Activated CD8-positive, alpha-beta memory T cell treated with anti-CD3 and anti-CD28 coated beads for 36 hours (primary cell): ENCODE measurements around the gene RPS27. TPM values are rescaled to one million over a fixed set of nuclear protein-coding genes. Genes with fewer than 3 reads are reported as not detected.
"Not testable (repeated sequence)": the region's sequence is repeated elsewhere in the genome, so short reads cannot be mapped to it uniquely, and the experiment has no call there.

Source experiments
- CTCF ChIA-PET: fragments of 350-600 bp; sonication (Branson Sonifier 250); formaldehyde crosslinking; loops from one replicate; lab custom pipeline; 2021; ENCODE audit warnings: antibody characterized with exemption; lab: Charles Lee
- POLR2A ChIA-PET: fragments of 350-600 bp; sonication (Branson Sonifier 250); formaldehyde crosslinking; loops from one replicate; lab custom pipeline; 2021; ENCODE audit warnings: antibody characterized with exemption; lab: Charles Lee
- total RNA-seq, 2 experiments: library from RNA; stranded (reverse); gene quantifications; one replicate each; pipeline ENCODE4 v1.2.3, GENCODE V29; 2021

Gene RPS27
- total RNA-seq, 2 experiments from 2014 or later, result 1,492 to 1,580 TPM

DNA sequence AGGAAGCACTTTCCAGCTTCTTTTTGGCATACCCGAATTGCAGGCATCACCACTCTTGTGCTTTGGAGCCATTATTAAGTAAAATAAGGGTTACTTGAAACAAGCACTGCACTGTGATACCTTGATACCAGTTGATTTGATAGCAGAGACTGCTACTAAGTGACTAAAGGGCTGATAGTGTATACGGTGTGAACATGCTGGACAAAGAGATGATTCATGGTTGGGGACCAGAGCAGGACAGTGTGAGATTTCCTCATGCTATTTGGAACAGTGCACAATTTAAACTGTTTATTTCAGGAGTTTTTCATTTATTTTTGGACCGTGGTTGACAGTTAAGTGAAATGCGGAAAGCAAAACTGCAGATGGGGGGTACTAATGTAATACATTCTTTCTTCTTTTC, 9.9 kb downstream of the RPS27 start:
- ChIA-PET CTCF (interaction anchor here (0.8 kb wide), 1 partner anchor 286 kb away, joined by 3 read pairs; no protein-coding TSS in a partner anchor), POLR2A (interaction anchor here (0.6 kb wide), 1 partner anchor 54 kb away, joined by 4 read pairs; the partner anchor contains the start of gene DENND4B)

DNA sequence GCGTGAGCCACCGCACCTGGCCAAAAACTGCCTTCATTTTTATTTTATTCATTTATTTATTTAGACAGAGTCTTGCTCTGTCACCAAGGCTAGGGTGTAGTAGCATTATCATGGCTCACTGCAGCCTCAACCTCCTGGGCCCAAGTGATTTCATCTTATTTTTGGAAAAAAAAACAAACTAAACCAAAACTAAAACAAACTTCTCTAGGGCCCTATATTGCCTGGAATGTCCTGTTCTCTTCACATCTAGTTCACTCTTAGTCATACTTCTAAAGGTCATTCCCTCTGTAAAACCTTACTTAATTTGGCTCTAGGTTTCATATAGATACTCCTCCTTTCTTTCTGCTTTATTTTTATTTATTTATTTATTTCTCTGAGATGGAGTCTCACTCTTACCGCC, 15.6 kb downstream of the RPS27 start:
- POLR2A ChIA-PET, result no interaction called here

DNA sequence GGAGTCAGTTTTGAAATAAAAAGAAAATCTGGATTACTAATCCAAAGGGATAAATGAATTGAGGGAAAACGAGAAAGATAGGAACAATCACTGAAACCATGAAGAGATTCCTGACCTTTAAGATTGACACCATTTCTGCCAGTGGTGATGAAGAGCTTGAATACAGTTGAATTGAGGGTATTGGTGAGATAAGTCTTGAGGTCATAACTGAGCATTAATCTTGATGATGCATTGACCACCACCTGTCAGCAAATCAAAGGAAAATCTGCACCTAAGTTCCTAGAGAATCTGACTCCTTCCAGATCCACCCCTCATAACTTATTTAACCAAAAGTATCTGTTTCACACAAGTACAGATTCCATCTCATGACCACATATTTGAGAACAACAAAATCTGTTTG, 21.6 kb downstream of the RPS27 start:
- ChIA-PET CTCF (no interaction called here), POLR2A (interaction anchor here (0.7 kb wide), 1 partner anchor 19 kb away, joined by 4 read pairs; no protein-coding TSS in a partner anchor)

More for the DNA sequence above, 15.6 kb downstream of the RPS27 start:
- CTCF ChIA-PET, result no interaction called here

DNA sequence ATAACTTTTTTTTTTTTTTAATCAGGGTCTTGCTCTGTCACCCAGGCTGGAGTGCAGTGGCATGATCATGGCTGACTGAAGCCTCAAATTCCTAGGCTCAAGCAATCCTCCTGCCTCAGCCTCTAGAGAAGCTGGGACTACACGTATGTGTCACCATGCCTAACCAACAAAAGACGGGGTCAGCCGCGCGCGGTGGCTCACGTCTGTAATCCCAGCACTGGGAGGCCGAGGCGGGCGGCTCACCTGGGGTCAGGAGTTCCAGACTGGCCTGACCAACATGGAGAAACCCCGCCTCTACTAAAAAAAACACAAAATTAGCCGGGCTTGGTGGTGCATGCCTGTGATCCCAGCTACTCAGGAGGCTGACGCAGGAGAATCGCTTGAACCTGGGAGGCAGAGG, 22.0 kb downstream of the RPS27 start:
- POLR2A ChIA-PET, result interaction anchor here (0.7 kb wide), 1 partner anchor 20 kb away, joined by 4 read pairs; no protein-coding TSS in a partner anchor
- CTCF ChIA-PET, result not testable (repeated sequence)

DNA sequence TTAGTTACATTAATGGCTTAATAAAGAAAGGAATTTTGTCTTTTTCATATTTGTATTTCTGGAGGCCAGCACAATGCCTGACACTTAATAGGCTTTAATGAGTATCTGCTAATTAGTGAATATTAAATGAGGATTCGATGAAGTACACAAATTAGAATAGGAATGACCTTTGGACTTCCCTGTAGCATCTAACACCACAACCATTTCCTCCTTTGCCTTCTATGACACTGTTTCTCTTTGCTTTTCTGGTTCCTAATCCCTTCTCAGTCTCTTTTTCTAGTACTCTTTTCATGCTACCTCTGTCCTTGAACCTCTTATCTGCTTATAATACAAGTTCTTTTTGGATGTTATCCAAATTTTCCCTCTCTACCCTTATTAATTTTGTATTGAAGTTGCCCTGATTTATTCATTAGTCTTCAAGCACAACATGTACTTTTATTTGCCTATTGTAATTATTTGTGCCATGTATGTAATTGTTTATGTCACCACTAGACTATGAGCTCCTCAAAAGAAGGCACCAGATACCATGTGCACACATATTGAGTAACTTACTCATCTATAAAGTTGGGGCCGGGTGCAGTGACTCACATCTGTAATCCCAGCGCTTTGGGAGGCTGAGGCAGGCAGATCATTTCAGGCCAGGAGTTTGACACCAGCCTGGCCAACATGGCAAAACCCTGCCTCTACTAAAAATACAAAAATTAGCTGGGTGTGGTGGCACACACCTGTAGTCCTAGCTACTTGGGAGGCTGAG, 23.8 kb downstream of the RPS27 start:
- ChIA-PET CTCF (no interaction called here), POLR2A (no interaction called here)

DNA sequence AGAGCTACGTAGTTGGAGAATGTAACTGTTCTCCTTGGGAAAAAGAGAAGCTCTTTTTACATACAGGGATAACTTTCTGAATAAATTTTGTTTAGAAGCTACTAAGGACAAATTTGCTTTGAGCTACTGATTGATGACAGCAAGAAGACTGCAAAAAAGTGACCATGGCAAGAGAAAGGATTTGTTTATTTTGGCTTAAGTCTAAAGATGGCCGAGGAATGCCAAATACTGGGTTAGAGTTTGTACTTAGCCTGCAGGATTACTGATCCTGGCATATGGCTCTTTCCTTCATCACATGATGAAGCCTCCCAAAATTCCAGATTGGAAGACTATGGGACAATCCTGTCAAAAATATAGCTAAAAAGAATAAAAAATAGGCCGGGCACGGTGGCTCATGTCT, 28.7 kb downstream of the RPS27 start:
- ChIA-PET CTCF (interaction anchor here (1.1 kb wide), 1 partner anchor 32 kb away, joined by 3 read pairs; no protein-coding TSS in a partner anchor), POLR2A (no interaction called here)

DNA sequence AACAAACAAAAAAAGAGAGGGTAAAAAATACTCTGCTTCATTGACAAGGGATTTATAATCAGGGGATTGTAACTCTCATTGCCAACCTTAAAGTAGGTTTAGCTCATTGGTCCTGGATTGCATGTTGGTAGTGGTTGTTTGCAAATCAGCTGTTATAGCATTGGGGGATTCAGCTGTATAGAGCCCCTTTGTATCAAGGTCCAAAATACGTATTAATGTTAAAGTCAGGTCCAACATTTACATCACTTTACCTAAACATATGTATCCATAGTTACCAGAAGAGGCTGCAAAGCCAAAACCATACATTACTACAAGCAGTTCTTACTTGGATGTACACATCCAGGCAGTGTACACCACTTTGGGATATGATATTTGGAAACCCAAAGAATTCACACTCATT, 29.4 kb downstream of the RPS27 start:
- POLR2A ChIA-PET, result no interaction called here

DNA sequence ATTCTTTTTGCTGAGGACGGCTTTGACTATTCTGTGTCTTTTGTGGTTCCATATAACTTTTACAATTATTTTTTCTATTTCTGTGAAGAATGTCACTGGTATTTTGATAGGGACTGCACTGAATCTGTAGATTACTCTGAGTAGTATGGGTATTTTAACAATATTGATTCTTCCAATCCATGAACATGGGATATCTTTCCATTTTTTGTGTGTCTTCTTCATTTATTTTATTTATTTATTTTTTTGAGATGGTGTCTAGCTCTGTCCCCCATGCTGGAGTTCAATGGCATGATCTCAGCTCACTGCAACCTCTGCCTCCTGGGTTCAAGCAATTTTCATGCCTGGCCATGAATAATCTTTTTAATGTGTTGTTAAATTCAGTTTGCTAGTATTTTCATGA, 43.1 kb downstream of the RPS27 start:
- CTCF ChIA-PET, result interaction anchor here (0.6 kb wide), 1 partner anchor 38 kb away, joined by 3 read pairs; no protein-coding TSS in a partner anchor
- POLR2A ChIA-PET, result not testable (repeated sequence)

More for the DNA sequence above, 29.4 kb downstream of the RPS27 start:
- CTCF ChIA-PET, result interaction anchor here (1.1 kb wide), 1 partner anchor 33 kb away, joined by 3 read pairs; no protein-coding TSS in a partner anchor

Other genes starting within 250 kb of the RPS27 start
- 10 to 100 TPM; 11.2 to 12.1 TPM for gene SLC27A3, start 215.4 kb upstream of the RPS27 start, total RNA-seq
- gene GATAD2B, start 67.8 kb upstream of the RPS27 start, total RNA-seq, result 10 to 100 TPM; 53.6 to 57.5 TPM
- 100 to 1,000 TPM; 106 to 108 TPM for gene DENND4B, start 44.0 kb upstream of the RPS27 start, total RNA-seq
- gene CRTC2, start 32.1 kb upstream of the RPS27 start, total RNA-seq, result 10 to 100 TPM; 56.8 to 66.9 TPM
- 10 to 100 TPM; 82.4 to 84.8 TPM for gene SLC39A1, start 27.2 kb upstream of the RPS27 start, total RNA-seq
- gene CREB3L4, start 22.9 kb upstream of the RPS27 start, total RNA-seq, result 1 to 10 TPM; 7.3 to 8.2 TPM
- 100 to 1,000 TPM; 238 to 239 TPM for gene JTB, start 13.1 kb upstream of the RPS27 start, total RNA-seq
- gene RAB13, start 4.4 kb upstream of the RPS27 start, total RNA-seq, result 10 to 100 TPM; 15.5 to 16.6 TPM
- gene NUP210L, start 164.3 kb downstream of the RPS27 start, total RNA-seq, result under 1 TPM in 1 of 2 experiments, not detected in 1; 0.04 TPM
- 100 to 1,000 TPM; 796 to 807 TPM for gene TPM3, start 201.3 kb downstream of the RPS27 start, total RNA-seq
- not detected for gene CFAP141, start 215.6 kb downstream of the RPS27 start, total RNA-seq
- gene UBAP2L, start 230.2 kb downstream of the RPS27 start, total RNA-seq, result 100 to 1,000 TPM; 267 to 272 TPM